GM13976 (cell line): ENCODE data around the gene OR10AD1.
"Not testable (repeated sequence)": the region's sequence is repeated elsewhere in the genome, so short reads cannot be mapped to it uniquely, and the experiment has no call there.

ENCODE experiments used
- DNase-seq: peaks from one replicate; pipeline ENCODE4 v3.0.0; 2012; ENCODE audit warnings: low spot score
- in situ Hi-C: fragments of 300-500 bp; cut with MboI; formaldehyde crosslinking; loops from one replicate; pipeline ENCODE4 v1.12.0; 2022; ENCODE audit warnings: low sequenced_read_pairs, mixed read lengths, inconsistent platforms; ENCODE audit not compliant: unreplicated experiment
- TF ChIP-seq, protein P1 (sequence below): IDR thresholded peaks from 2 replicates; pipeline ENCODE4 v1.5.1; 2012; ENCODE audit warnings: borderline replicate concordance, mild to moderate bottlenecking; ENCODE audit not compliant: insufficient read depth; ENCODE audit errors: extremely low read depth, missing control alignments, control extremely low read depth

OR10AD1 gene

GRCh38 chr12:48163150-48163747 lies 39.8 kb downstream of the OR10AD1 start:
- TF ChIP-seq, protein P1, sequence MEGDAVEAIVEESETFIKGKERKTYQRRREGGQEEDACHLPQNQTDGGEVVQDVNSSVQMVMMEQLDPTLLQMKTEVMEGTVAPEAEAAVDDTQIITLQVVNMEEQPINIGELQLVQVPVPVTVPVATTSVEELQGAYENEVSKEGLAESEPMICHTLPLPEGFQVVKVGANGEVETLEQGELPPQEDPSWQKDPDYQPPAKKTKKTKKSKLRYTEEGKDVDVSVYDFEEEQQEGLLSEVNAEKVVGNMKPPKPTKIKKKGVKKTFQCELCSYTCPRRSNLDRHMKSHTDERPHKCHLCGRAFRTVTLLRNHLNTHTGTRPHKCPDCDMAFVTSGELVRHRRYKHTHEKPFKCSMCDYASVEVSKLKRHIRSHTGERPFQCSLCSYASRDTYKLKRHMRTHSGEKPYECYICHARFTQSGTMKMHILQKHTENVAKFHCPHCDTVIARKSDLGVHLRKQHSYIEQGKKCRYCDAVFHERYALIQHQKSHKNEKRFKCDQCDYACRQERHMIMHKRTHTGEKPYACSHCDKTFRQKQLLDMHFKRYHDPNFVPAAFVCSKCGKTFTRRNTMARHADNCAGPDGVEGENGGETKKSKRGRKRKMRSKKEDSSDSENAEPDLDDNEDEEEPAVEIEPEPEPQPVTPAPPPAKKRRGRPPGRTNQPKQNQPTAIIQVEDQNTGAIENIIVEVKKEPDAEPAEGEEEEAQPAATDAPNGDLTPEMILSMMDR = no peak
- in situ Hi-C loops = loop anchor here (25.0 kb wide), 2 partner anchors 201 to 451 kb away; partner anchors contain the start of genes RPAP3 and TMEM106C
- DNase-seq = no peak

- TF ChIP-seq, protein P1 = no peak
- in situ Hi-C loops = loop anchor here (25.0 kb wide), 2 partner anchors 199 to 449 kb away; partner anchors contain the start of genes RPAP3 and TMEM106C
- DNase-seq = no peak
Observed at GRCh38 chr12:48160807-48161206, 42.3 kb downstream of the OR10AD1 start.

DNA sequence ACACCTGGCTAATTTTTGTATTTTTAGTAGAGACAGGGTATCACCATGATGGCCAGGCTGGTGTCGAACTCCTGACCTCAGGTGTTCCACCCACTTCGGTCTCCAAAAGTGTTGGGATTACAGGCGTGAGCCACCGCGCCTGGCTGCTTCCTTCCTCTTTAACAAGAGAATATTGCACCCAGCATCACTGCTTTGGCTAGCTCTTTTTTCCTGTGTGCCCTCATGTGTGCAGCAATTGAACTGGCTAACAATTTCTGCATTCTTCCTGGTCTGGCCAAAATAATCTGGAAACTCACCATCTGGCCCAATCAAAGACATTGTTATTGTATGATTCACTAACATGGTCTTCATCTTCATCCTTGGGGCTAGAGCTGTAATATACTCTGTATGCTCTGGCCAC lies 43.0 kb downstream of the OR10AD1 start:
- no peak for DNase-seq
- TF ChIP-seq, protein P1 = no peak
- in situ Hi-C loops = loop anchor here (25.0 kb wide), 2 partner anchors 198 to 448 kb away; partner anchors contain the start of genes RPAP3 and TMEM106C

DNA sequence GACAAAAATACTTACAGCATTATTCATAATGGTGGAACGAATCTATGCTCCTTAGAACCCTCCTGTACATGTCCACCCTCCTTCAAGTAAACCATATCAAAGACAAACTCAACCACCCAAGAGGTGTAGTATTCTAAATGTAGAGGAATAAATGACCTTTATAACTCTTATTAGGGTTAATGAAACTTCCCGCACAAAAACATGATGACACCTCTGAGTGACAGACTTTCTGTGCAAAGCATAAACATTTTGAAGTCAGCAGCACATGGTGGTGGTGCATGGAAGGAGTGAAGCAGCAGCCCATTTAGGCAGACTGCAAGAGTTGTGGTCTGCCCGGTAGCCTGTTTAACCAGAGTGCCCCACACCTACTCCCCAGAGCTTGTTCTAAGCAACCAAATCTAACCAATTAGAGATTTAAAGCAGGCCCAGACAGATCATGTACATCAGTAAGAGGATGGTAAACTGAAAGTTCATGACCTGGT lies 45.2 kb downstream of the OR10AD1 start:
- in situ Hi-C loops = loop anchor here (25.0 kb wide), 2 partner anchors 196 to 446 kb away; partner anchors contain the start of genes RPAP3 and TMEM106C
- no peak for DNase-seq

DNA sequence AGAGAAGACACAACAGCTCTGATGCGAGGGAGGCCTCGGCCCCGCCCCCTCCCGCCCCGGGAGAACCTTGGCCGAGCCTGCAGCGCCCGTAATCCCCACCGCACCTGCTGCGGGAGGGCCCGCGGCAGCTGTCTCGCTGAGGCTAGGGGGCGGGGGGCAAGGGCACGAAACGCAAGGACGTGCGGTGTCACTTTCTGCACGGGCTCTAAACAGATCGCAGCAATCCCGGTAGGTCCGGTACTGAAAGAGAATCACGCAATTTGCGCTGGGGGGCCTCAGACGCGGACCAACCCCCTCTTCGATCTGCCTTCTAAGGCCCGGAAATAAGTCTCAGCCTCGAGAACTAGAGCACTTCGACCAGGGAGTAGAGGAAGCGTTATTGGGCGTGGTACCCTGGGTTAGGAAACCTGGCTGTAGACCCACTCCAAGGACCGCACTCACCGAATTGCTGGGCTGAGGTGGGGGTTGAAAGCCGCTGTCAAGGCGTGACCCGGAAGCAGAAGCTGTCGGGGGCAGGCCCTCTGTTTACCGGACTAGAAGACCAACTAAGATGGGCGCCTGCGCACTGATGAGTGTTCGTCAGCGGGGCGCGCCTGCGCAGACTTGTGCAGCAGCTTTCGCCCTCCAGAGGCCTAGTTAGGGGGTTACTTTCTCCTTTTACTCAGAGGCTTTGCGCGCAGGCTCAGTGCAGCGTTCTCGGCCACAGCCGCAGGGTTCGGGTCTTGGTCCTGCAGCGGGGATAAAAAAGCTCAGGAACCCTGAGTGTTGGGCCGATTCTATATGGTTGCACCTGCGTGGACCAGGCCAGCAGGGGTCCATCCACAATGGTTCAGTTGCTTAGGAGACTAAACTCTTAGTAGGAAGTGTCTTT lies 45.8 kb downstream of the OR10AD1 start, which contains the start of gene ASB8:
Gene ASB8 (minus strand): TSS at position 498 of the 871 bp plus-strand sequence. CDS start 4,019 bp downstream, outside the sequence.
- in situ Hi-C loops = loop anchor here (25.0 kb wide), 2 partner anchors 195 to 445 kb away; partner anchors contain the start of genes RPAP3 and TMEM106C
- TF ChIP-seq, protein P1 = peak; percentile 25
- peak; percentile 97 for DNase-seq

More for the DNA sequence above, 45.2 kb downstream of the OR10AD1 start:
- TF ChIP-seq, protein P1 = no peak

GRCh38 chr12:48156652-48157017 lies 46.5 kb downstream of the OR10AD1 start:
- TF ChIP-seq, protein P1 = no peak
- DNase-seq = no peak
- in situ Hi-C loops = loop anchor here (25.0 kb wide), 2 partner anchors 194 to 444 kb away; partner anchors contain the start of genes RPAP3 and TMEM106C

DNA sequence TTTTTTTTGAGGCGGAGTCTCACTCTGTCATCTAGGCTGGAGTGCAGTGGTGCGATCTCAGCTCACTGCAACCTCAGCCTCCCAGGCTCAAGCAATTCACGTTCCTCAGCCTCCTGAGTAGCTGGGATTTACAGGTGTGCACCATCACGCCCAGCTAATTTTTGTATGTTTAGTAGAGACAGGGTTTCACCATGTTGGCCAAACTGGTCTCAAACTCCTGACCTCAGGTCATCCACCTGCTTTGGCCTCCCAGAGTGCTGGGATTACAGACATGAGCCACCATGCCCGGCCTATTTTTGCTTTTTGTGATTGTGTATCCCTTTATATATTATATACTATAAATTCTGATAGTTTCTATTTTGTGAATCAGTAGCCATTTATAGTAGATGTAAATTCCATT lies 47.3 kb downstream of the OR10AD1 start:
- in situ Hi-C loops = loop anchor here (25.0 kb wide), 2 partner anchors 193 to 443 kb away; partner anchors contain the start of genes RPAP3 and TMEM106C
- DNase-seq = not testable (repeated sequence)
